ENCODE measurements around the gene NECAB3. TPM values are rescaled to one million over a fixed set of nuclear protein-coding genes. Genes with fewer than 3 reads are reported as not detected.

The NECAB3 gene
- total and polyA plus RNA-seq, 2 of the 13 experiments (the other 11 are each of a cell fraction or from before 2014, with no cell fraction given), result 61.5 to 65.5 TPM

- TF ChIP-seq KIAA2018 (CRISPR knock-in tag; IDR thresholded peaks at IDR 0.05; ENCODE audit: borderline replicate concordance), result peak; percentile 68; the same call in 1 of the 2 replicates
- no peak for TF ChIP-seq KDM4B (CRISPR knock-in tag; IDR thresholded peaks at IDR 0.05)
- TF ChIP-seq ZNF17 (CRISPR knock-in tag; IDR thresholded peaks at IDR 0.05), result no peak
- TF ChIP-seq AHDC1 (CRISPR knock-in tag; IDR thresholded peaks at IDR 0.05; ENCODE audit: borderline replicate concordance), result 0 out of 2 replicates have a peak, but pooled peaks have one; percentile 54
- TF ChIP-seq ZNF292 (CRISPR knock-in tag; IDR thresholded peaks at IDR 0.05; ENCODE audit: borderline replicate concordance, low read depth), result 0 out of 2 replicates have a peak, but pooled peaks have one; percentile 31
- TF ChIP-seq KLF16 (CRISPR knock-in tag; IDR thresholded peaks at IDR 0.05), result peak; percentile 22 to 93; a peak in 2 of 4 replicates
- peak; percentile 57; the same call in 1 of the 2 replicates for TF ChIP-seq MYNN (CRISPR knock-in tag; IDR thresholded peaks at IDR 0.05; ENCODE audit: low read depth)
- TF ChIP-seq ZNF782 (CRISPR knock-in tag; IDR thresholded peaks at IDR 0.05; ENCODE audit: borderline replicate concordance), result no peak; the same call in 1 of the 2 replicates
- TF ChIP-seq, protein P1, sequence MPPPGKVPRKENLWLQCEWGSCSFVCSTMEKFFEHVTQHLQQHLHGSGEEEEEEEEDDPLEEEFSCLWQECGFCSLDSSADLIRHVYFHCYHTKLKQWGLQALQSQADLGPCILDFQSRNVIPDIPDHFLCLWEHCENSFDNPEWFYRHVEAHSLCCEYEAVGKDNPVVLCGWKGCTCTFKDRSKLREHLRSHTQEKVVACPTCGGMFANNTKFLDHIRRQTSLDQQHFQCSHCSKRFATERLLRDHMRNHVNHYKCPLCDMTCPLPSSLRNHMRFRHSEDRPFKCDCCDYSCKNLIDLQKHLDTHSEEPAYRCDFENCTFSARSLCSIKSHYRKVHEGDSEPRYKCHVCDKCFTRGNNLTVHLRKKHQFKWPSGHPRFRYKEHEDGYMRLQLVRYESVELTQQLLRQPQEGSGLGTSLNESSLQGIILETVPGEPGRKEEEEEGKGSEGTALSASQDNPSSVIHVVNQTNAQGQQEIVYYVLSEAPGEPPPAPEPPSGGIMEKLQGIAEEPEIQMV (CRISPR knock-in tag; IDR thresholded peaks at IDR 0.05; ENCODE audit: low read depth), result no peak
These were observed 10.8 kb downstream of the NECAB3 start (continued) for GRCh38 chr20:33663161-33664084.
